T-helper 2 cell (primary cell): Measurements from ENCODE around the gene ARHGAP26.

Experiments used
- DNase-seq, 5 experiments: peaks; one replicate each; pipeline versions ENCODE4 v3.0.0 to v3.0.0-alpha.2; 2012 to 2022

Gene ARHGAP26

GRCh38 chr5:143126174-143127019 lies 356.2 kb downstream of the ARHGAP26 start:
- DNase-seq = no peak

DNA sequence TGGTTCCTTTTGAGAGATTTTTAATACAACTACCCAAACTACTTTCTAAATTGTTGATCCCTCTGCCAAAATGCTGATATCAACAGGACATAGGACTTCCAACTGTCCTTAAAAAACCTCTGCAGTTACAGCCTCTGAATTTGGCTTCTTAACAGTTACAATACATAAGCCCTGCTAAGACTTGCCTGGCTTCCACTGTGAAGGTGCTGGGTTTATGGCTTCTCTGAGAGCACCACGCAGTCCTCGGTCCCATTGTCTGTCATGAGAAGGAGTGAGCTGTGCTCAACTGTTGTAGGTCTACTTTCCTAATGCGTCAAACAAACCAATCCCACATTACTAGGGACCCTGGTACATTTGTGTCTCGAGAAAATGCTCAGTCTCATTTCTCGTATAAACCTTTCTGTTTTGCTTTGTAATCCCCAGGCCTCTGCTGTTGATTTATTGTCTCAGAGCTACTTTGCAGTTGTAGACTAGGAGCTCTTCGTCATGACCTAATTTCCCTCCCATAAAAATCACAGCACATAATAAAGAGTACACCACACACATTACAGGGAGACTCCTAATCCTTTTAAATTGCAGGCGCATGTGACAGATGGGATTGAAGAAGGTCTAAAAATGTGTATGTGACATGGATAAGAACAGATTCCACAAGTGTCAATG lies 358.4 kb downstream of the ARHGAP26 start:
- DNase-seq = no peak

DNA sequence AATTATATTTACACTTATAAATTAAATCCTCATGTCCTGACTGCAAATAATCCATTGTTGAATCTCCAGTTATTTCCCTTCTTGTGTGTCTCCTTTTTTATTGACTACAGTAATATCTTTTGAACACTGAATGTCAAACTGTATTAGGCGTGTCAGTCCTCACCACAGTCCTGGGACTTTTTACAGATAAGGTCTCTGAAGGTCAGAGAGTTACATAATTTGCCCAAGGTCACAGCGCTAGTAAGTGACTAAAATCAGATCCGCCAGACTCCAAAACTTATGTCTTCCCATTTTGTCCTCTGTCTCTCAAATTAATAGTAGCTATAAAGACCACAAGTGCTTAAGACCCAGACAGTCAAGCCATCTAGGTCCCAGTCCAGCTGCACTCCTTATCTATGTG lies 359.0 kb downstream of the ARHGAP26 start:
- DNase-seq = no peak

GRCh38 chr5:143129910-143130612 lies 359.9 kb downstream of the ARHGAP26 start:
- DNase-seq = no peak

DNA sequence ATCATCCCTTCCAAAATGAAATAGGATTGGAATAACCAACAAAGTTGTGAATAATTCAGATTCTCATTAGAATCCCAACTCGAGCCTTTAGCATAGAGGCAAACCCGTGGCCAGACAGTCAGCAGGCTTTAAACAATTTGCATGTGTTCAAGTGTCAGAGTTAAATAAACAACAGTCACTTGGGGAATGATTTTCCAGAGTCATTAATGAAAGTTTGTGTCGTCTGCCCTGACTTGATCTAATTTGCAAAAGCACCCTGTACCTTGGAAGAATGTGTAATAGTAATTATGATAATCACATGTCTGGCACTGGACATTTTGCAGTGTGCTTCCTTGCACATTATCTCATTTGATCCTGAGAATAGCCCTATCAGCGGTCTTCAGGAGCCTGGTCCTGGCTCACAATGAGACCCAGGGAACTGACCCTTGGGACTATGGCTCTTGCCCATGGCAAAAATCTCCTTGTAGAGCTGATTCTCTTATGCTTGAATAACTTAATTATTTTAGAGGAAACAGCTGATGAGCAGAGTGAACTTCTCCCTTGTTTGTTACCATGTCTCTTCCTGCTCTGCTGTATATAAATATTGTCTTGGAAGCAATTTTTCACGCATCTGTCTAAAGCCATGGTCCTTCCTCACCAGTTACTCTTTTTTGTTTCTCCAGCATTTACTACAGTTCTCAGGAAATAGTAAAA lies 360.6 kb downstream of the ARHGAP26 start:
- no peak for DNase-seq

DNA sequence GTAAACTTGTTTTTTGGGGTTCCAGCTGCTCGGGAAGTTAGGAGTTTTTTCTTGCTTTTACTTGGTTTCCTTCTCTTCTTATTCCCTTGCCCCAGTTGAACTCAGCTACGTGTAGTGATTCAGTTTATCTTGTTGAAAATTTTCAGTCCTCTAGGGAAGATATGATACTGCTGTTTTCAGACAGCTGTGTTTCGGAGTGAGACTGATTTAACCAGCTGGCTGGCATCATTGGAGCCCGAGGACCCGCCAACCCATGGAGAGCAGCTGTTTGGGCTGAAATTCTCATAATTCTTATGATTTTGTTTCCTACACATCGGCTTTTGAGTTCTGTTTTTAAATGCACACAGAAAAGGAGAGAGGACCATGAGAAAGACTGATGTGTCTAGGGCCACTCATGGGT lies 361.8 kb downstream of the ARHGAP26 start:
- no peak for DNase-seq

- no peak for DNase-seq
Observed at GRCh38 chr5:143132739-143133138, 362.6 kb downstream of the ARHGAP26 start.

DNA sequence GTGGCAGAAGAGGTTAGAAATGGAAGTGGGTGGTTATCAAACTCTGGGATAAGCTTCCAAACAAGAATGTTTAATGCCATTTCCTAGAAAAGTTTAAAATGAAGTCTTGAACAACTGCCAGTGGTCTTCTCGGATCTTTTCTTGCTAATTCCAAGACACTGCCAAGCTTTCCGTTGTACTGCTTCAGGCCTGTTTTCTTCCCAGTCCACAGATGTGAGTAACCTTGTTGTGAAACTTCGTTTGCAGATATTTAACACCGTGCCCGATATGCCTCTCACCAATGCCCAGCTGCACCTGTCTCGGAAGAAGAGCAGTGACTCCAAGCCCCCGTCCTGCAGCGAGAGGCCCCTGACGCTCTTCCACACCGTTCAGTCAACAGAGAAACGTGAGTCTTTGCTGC lies 363.5 kb downstream of the ARHGAP26 start:
- no peak for DNase-seq

GRCh38 chr5:143134269-143134668 lies 364.1 kb downstream of the ARHGAP26 start:
- no peak for DNase-seq

DNA sequence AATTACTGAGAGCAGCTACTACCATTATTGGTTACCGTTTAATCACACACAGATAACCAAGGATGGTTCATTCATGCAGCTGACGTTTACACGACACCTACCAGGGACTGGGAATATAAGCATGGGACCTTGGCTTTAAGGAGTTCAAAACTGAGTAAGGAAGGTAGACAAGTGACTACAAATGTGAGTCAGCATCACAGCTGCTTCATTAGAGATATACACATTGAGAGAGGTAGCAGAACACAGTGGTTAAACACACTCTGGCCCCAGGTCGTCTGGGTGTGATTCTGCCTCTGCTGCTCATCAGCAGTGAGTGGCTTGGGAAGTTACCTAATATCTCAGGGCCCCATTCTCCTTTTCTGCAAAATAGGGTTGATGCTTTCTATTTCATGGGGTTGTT lies 364.7 kb downstream of the ARHGAP26 start:
- DNase-seq = peak in 1 of 5 experiments; percentile 34

DNA sequence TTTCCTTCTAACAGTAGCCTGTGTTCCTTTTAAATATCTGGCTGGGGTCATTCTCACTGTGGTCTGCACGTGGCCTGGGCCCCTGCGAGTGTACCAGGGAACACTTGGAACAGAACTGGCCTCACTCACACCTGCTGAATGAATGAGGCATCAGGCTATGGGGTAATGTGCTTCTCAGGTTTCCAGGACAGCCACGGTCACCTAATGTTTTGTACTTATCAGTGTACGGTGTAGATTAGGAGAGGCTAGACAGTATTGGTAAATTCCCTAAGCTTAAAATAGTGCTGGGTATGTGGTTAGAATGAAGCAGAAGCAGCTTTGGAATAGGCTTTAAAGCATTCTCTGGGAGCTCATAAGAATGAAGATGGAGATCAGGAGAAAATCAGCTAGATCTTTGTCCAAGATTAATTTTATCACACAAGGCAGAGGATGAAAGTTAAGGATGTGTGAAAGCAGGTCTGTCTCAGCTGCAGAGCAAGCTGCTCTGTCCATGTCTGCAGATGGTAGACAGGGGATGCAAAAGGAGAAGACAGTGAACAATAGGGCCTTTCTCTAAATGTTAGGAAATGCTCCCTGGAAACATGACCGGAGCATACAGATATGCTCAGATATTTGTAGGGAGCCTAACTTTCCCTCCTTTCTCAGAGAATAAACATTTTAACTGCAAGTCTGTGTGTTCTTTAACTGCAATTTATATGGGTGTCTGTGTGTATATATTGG lies 365.8 kb downstream of the ARHGAP26 start:
- no peak for DNase-seq

- DNase-seq = no peak
Observed at GRCh38 chr5:143138839-143139238, 368.7 kb downstream of the ARHGAP26 start.

GRCh38 chr5:143139585-143139984 lies 369.4 kb downstream of the ARHGAP26 start:
- no peak for DNase-seq

DNA sequence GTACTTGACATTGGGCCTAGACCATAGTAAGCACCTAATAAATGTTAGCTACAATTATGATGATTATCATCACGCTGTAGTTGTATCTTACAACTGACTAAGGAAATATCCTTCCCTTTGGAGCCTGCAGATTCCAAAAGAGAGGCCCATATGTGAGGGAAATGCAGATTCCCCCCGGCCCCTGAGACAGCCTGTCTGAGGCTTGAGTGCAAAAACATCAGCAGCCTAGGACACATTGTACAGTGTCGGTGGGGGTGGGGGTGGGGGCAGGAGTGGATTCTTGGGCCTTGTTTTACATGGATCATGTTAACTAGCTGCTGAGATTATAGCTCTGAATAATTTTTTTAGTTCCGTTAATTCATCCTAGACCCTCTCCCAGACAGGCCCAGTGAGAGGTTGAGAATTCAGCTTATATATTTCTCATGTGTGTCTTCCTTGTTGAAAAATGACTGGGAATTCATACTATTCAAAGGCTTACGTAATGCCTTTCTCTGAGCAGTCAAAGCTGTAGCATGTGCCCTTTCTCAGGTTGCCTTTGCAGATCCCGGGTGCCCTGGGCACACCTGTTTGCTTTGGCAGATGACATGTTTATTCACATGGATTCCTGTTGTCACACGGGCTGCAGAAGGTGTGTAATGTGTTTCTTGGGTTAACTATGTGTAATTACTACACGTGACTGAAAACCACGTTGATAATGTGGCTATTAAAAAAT lies 370.5 kb downstream of the ARHGAP26 start:
- no peak for DNase-seq

DNA sequence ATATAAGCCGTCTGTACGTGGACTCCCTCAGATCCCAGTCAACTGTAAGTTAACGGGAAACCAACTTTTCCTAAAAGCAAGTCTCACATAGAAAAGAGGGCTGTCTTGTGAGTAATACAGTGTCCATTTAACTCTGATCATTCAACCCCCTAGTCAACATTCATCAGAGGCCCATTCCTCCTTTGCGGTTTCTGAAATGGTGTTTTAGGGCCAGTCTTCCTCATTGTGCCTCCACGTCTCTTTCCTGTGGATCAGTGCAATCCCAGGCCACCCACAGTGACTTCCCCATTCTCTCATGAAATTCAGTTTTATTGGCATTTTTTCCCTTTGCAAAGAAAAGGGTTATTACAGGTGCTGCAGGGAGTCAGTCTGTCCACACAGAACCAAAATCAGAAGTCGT lies 371.5 kb downstream of the ARHGAP26 start:
- no peak for DNase-seq

- no peak for DNase-seq
Observed at GRCh38 chr5:143142596-143143435, 372.6 kb downstream of the ARHGAP26 start.

DNA sequence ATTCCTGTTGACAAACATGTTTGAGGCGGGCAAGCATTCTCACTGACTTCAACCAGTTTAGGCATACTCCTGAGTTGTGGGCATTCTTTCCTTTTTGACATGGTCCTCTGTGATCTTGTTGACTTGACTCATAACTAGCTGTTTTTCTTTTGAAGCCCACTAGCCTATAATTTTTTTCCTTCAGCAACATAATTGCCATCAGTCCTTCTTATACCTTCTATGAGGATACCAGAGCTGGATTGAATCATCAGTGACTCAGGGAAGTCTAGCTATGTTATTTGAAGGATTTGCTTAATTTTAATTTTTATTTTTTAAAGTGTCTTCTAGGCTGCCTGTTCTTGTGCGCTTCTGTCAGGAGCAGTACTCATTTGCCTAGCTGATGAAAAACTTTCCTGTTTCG lies 373.8 kb downstream of the ARHGAP26 start:
- DNase-seq = no peak

DNA sequence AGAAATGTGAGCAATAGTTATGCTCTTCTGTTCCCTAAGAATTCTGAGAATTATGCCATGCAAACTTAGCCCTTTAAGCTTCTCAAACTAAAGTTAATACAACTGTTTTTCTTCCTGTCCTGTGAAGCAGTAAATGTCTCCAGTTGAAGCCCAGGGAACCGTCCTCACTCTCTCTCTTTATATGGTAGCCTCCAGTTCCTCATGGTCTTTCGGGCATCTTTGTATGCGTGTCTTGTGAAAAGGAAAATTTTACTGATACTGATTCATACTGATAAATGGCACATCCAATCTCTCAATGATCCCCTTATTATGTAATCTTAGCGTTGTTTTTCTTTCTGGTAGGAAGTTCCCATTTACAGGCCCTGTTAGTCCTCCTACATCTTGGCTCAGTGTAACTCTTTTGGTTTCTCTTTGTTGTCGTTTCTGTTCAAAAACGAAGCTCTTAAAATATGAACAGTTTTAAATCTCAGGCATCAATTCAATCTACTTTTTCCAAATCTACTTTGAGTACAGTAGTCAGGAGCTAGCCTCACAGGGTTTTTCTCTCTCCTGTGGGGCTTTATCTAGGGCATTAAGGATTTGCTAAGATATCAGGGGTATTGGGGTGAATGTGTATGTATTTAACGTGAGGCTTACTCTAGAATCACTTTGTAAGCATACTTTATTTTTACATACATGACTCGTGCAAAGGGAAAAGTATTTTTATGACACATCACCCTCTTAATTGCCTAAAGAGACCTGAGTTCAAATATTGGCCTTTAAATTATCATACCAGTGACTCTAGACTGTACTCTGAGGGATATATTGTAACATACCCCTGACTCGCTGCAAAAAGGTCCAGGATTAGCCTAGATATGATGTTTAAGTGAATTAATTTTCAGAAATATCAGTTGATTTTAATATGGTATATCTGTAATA lies 375.3 kb downstream of the ARHGAP26 start:
- DNase-seq = no peak

DNA sequence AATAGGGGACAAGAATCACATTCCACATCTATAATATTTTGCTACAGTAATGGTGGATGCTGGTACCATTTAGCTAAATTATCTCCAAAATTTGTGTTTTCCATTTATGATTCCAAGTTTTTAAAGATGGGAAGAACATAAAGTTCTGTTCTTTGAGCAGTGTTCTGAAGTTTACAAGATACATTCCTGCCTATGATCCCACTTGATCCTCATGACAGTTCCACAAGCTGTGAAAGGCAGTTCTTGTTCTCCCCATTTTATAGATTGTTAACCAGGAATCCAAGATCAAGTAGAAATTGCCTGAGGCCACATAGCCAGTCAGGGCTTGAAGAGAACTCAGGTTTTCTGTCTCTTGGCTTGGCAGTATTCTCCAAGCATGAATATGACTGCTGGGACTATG lies 376.0 kb downstream of the ARHGAP26 start:
- no peak for DNase-seq

DNA sequence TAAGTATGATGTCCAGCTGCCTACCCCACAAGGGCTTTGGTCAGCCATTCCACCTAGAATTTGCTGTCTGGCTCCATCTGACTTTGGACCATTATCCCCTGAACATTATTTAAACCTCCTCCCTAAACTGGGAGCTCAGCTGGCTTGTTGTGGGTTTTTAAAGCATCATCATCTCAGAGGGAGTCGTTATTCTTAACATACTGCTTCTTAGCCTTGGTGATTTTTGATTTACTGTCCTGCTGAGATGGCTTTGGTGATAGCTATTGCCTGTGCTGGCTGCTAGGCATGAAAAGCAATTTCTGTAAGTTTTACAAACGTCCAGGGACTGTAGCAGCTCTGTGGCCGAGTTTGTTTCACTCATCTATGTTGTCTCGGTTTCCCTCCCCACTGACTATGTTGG lies 377.2 kb downstream of the ARHGAP26 start:
- no peak for DNase-seq
